ENCODE results near the gene CALU. TPM values are rescaled to one million over a fixed set of nuclear protein-coding genes. Genes with fewer than 3 reads are reported as not detected.

Gene CALU
- total and polyA plus RNA-seq, 10 donors = 7.9 to 98.8 (median 58.9) TPM

GRCh38 chr7:128800567-128800966 is 61.4 kb downstream of the CALU start:
- DNase-seq = no peak
- intact Hi-C loops (cut with DNase I; ENCODE audit: low total_unique reads) = no loop called here
- H3K36me3 ChIP-seq = peaks cover 0 to 11% (median 0%) of the 10 kb centered on the region in 6 donors
- H3K27me3 ChIP-seq (replicated peaks in 1 of 7) = no peaks in the 10 kb centered on the region
- TF ChIP-seq POLR2A (IDR thresholded peaks at IDR 0.05) = no peak
- TF ChIP-seq CTCF (IDR thresholded peaks at IDR 0.05 in 8 of 11, conservative IDR thresholded peaks at IDR 0.05 in 3 of 11) = no peak
- no peak for TF ChIP-seq POLR2AphosphoS5 (IDR thresholded peaks at IDR 0.05)
- WGBS, 5 donors = 79 to 92% (median 87%) methylated on average over 3 of the region's 3 CpGs
- no peaks in the 10 kb centered on the region for H3K9me3 ChIP-seq
- no peak overlapping the region for H3K4me3 ChIP-seq
- no peaks in the 10 kb centered on the region for H3K4me1 ChIP-seq
- H3K27ac ChIP-seq = no peak overlapping the region

- Histone ChIP-seq H3K4me3 (no peak overlapping the region), H3K9me3 (no peaks in the 10 kb centered on the region), H3K27me3 (replicated peaks in 1 of 7) (no peaks in the 10 kb centered on the region), H3K27ac (no peak overlapping the region), H3K36me3 (peaks cover 0 to 16% (median 0%) of the 10 kb centered on the region in 6 donors), H3K4me1 (no peaks in the 10 kb centered on the region)
- no peak for TF ChIP-seq CTCF (IDR thresholded peaks at IDR 0.05 in 8 of 11, conservative IDR thresholded peaks at IDR 0.05 in 3 of 11)
- TF ChIP-seq POLR2AphosphoS5 (IDR thresholded peaks at IDR 0.05) = no peak
- TF ChIP-seq POLR2A (IDR thresholded peaks at IDR 0.05) = no peak
- no peak for DNase-seq
- intact Hi-C loops (cut with DNase I; ENCODE audit: low total_unique reads) = no loop called here
- 93 to 98% (median 94%) methylated on average over 9 of the region's 9 CpGs for WGBS, 5 donors
Observed at GRCh38 chr7:128801003-128801402, 61.8 kb downstream of the CALU start.

- 80 to 93% (median 84%) methylated on average over 2 of the region's 2 CpGs for WGBS, 5 donors
- Histone ChIP-seq H3K9me3 (no peaks in the 10 kb centered on the region), H3K27me3 (replicated peaks in 1 of 7) (no peaks in the 10 kb centered on the region), H3K27ac (no peak overlapping the region), H3K36me3 (peaks cover 0 to 18% (median 0%) of the 10 kb centered on the region in 6 donors), H3K4me1 (no peaks in the 10 kb centered on the region), H3K4me3 (no peak overlapping the region)
- DNase-seq = no peak
- intact Hi-C loops (cut with DNase I; ENCODE audit: low total_unique reads) = no loop called here
- TF ChIP-seq CTCF (IDR thresholded peaks at IDR 0.05 in 8 of 11, conservative IDR thresholded peaks at IDR 0.05 in 3 of 11) (no peak), POLR2AphosphoS5 (IDR thresholded peaks at IDR 0.05) (no peak), POLR2A (IDR thresholded peaks at IDR 0.05) (no peak)
Observed at GRCh38 chr7:128801667-128802418, 62.7 kb downstream of the CALU start.

- Histone ChIP-seq H3K9me3 (no peaks in the 10 kb centered on the region), H3K27ac (no peak overlapping the region), H3K27me3 (replicated peaks in 1 of 7) (no peaks in the 10 kb centered on the region), H3K4me1 (no peaks in the 10 kb centered on the region), H3K4me3 (no peak overlapping the region), H3K36me3 (peaks cover 0 to 18% (median 0%) of the 10 kb centered on the region in 6 donors)
- TF ChIP-seq POLR2AphosphoS5 (IDR thresholded peaks at IDR 0.05) = no peak
- no peak for TF ChIP-seq POLR2A (IDR thresholded peaks at IDR 0.05)
- TF ChIP-seq CTCF (IDR thresholded peaks at IDR 0.05 in 8 of 11, conservative IDR thresholded peaks at IDR 0.05 in 3 of 11) = no peak
- no peak for DNase-seq
- intact Hi-C loops (cut with DNase I; ENCODE audit: low total_unique reads) = no loop called here
- 78 to 93% (median 84%) methylated on average over 6 of the region's 6 CpGs for WGBS, 5 donors
Observed at GRCh38 chr7:128804484-128804883, 65.3 kb downstream of the CALU start.

Data from spleen (tissue), 11 donors.